ENCODE results near the gene NEK5.

NEK5 gene

DNA sequence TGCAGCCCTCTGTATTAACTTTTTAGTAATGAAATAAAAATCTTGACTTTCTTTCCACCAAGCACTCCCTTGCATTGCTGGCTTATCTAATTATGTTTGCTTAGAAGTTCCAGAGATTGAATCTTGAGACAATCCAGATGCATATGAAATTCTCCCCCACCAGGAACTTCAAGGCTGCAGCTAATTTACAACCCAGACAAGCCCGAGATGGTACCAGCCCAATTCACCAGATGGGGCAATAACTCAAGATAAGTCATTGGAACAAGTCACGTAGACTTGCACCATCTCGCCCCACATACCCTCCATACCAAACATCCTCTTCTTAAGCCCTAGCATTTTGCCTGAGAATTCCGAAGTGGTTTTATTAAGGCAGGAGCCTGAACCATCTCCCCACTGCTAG is 75.4 kb downstream of the NEK5 start:
- H3K27ac ChIP-seq, result no peak overlapping the region
- TF ChIP-seq, protein P1, sequence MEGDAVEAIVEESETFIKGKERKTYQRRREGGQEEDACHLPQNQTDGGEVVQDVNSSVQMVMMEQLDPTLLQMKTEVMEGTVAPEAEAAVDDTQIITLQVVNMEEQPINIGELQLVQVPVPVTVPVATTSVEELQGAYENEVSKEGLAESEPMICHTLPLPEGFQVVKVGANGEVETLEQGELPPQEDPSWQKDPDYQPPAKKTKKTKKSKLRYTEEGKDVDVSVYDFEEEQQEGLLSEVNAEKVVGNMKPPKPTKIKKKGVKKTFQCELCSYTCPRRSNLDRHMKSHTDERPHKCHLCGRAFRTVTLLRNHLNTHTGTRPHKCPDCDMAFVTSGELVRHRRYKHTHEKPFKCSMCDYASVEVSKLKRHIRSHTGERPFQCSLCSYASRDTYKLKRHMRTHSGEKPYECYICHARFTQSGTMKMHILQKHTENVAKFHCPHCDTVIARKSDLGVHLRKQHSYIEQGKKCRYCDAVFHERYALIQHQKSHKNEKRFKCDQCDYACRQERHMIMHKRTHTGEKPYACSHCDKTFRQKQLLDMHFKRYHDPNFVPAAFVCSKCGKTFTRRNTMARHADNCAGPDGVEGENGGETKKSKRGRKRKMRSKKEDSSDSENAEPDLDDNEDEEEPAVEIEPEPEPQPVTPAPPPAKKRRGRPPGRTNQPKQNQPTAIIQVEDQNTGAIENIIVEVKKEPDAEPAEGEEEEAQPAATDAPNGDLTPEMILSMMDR (IDR thresholded peaks at IDR 0.05), result no peak
- TF ChIP-seq ZFX (IDR thresholded peaks at IDR 0.05; ENCODE audit: borderline replicate concordance), result no peak

DNA sequence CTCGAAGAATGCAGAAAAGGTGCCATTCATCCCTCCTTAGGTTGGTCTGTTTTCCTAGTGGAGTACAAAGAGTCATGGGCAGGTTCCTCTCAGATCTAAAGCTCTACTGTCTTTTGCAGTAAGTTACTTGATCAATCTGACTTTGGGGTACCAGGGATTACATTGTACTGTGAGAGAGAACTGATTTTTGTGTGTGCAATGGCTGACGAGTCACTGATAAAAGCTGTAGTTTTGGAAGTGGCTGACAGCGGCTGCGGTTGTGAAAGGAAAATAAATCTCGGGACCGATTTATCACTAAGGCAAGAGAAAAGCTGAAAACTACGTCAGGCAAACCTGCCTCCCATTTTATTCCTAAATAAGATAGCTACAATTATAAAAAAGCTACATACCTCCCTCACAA is 77.5 kb downstream of the NEK5 start:
- no peak for TF ChIP-seq ZFX (IDR thresholded peaks at IDR 0.05; ENCODE audit: borderline replicate concordance)
- TF ChIP-seq, protein P1 (IDR thresholded peaks at IDR 0.05), result no peak
- no peak overlapping the region for H3K27ac ChIP-seq

DNA sequence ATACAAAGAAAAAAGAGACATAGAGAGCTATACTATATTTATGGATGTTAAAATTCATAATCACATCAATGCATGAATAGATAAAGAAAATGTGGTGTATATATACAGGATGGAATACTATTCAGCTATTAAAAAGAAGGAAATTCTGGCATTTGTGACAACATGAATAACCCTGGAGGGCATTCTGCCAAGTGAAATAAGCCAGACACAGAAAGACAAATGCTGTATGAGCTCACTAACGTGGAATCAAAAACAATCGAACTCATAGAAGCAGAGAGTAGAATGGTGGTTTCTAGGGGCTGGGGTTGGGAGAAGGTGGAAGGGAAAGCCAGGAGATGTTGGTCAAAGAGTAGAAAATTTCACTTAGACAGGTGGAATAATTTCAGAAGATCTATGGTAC is 80.4 kb downstream of the NEK5 start:
- H3K27ac ChIP-seq, result no peak overlapping the region
- TF ChIP-seq ZFX (IDR thresholded peaks at IDR 0.05; ENCODE audit: borderline replicate concordance), result no peak
- TF ChIP-seq, protein P1 (IDR thresholded peaks at IDR 0.05), result no peak

DNA sequence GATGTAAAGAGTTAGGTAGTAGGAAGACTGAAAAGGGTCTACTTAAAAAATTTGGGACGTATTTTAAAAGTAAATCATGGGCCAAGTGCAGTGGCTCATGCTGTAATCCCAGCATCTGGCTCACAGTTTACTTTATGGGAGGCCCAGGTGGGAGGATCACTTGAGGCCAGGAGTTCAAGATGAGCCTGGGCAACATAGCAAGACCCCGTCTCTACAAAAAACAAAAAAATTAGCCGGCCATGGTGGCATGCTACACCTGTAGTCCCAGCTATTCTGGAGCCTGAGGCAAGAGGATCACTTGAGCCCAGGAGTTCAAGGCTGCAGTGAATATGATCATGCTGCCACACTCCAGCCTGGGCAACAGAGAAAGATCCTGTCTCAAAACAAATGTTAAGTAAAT is 81.4 kb downstream of the NEK5 start:
- no peak overlapping the region for H3K27ac ChIP-seq
- no peak for TF ChIP-seq ZFX (IDR thresholded peaks at IDR 0.05; ENCODE audit: borderline replicate concordance)
- TF ChIP-seq, protein P1 (IDR thresholded peaks at IDR 0.05), result no peak

GRCh38 chr13:52043675-52044074 is 85.2 kb downstream of the NEK5 start:
- TF ChIP-seq, protein P1 (IDR thresholded peaks at IDR 0.05), result no peak
- TF ChIP-seq ZFX (IDR thresholded peaks at IDR 0.05; ENCODE audit: borderline replicate concordance), result no peak

DNA sequence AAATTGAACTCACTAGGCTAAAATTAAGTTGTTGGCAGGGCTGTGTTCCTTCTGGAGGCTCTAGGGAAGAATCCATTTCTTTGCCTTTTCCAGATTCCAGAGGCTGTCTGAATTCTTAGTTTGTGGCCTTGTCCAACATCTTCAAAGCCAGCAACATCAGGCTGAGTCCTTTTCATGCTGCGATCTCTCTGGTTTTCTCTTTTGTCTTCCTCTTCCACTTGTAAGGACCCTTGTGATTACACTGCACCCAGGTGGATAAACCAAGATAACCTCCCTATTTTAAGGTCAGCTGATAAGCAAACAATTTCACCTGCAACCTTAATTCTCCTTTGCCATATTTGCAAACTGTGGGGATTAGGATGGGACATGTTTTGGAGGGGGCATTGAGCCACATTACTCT is 92.8 kb downstream of the NEK5 start:
- TF ChIP-seq, protein P1 (IDR thresholded peaks at IDR 0.05), result no peak
- no peak for TF ChIP-seq ZFX (IDR thresholded peaks at IDR 0.05; ENCODE audit: borderline replicate concordance)
- no peak overlapping the region for H3K27ac ChIP-seq

More at GRCh38 chr13:52043675-52044074, 85.2 kb downstream of the NEK5 start:
- H3K27ac ChIP-seq, result no peak overlapping the region

GRCh38 chr13:52034616-52035226 is 94.2 kb downstream of the NEK5 start:
- H3K27ac ChIP-seq, result no peak overlapping the region
- no peak for TF ChIP-seq ZFX (IDR thresholded peaks at IDR 0.05; ENCODE audit: borderline replicate concordance)
- TF ChIP-seq, protein P1 (IDR thresholded peaks at IDR 0.05), result no peak

All from 22Rv1 (cell line).